Measurements from ENCODE around the gene EEF1B2. TPM values are rescaled to one million over a fixed set of nuclear protein-coding genes. Genes with fewer than 3 reads are reported as not detected.

The EEF1B2 gene
- total RNA-seq, 2 experiments from 2014 or later, result 1,109 to 1,132 TPM

GRCh38 chr2:206192157-206192556 lies 32.5 kb downstream of the EEF1B2 start:
- no peak overlapping the region for H3K4me3 ChIP-seq (ENCODE audit: low read length)
- peaks cover 26% of the 10 kb centered on the region for H3K27me3 Mint-ChIP-seq
- intact Hi-C loops (cut with DNase I, micrococcal nuclease), result no loop called here
- no peak overlapping the region for H3K4me3 Mint-ChIP-seq
- H3K36me3 Mint-ChIP-seq (ENCODE audit: low read depth), result no peaks in the 10 kb centered on the region
- H3K4me1 ChIP-seq (ENCODE audit: insufficient read depth, low read length), result no peaks in the 10 kb centered on the region
- POLR2A ChIA-PET, result no interaction called here
- H3K9me3 Mint-ChIP-seq, result no peaks in the 10 kb centered on the region
- no peak for TF ChIP-seq CTCF (IDR thresholded peaks at IDR 0.05)
- H3K27ac Mint-ChIP-seq, result no peak overlapping the region
- H3K4me1 Mint-ChIP-seq (ENCODE audit: low read depth), result no peaks in the 10 kb centered on the region
- CTCF ChIA-PET, result no interaction called here
- H3K9me3 ChIP-seq (ENCODE audit: control insufficient read depth in 1 of 2, insufficient read depth in 1 of 2, low read length in 2 of 2), result no peaks in the 10 kb centered on the region
- ATAC-seq (ENCODE audit: poor library complexity) (no peak), DNase-seq (no peak)
- no peaks in the 10 kb centered on the region for H3K36me3 ChIP-seq (ENCODE audit: insufficient read depth, low read length)
- H3K27ac ChIP-seq (ENCODE audit: low read depth in 1 of 2, low read length in 2 of 2), result no peak overlapping the region
- H3K27me3 ChIP-seq (ENCODE audit: control insufficient read depth in 1 of 2, insufficient read depth in 2 of 2, low read length in 2 of 2), result peaks cover 0 to 2% of the 10 kb centered on the region in 2 experiments

DNA sequence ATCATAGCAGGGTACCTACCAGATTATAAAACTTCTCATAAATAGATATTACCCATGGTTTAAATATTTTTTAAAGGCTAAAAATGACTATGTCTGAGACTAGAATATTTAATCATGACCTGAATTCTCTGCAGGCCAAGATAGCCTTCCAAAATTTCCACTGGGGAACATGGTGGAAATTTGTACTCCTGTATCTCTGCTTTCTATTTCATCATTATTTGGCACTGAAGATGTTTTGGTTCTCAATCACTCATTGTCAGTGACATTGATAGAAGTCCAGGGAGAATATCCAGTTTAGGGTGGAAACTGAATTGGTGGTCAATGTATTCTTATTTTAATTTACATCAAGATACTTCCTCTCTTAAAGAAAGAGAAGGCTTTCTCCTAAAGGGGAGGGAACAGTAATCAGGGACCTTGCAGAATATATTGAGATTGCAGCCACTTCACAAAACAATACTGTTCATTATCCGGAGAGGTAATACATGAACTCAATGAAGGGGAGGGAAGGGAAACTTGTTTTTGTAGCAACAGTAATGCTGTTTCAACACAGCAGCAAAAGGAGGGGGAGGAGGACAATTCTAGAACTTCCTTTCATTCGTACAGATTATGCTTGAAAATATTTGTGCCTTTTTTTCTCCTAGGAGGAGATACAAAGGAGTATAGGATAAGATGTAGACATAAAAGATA lies 34.1 kb downstream of the EEF1B2 start:
- H3K4me1 Mint-ChIP-seq (ENCODE audit: low read depth), result no peaks in the 10 kb centered on the region
- DNase-seq (no peak), ATAC-seq (ENCODE audit: poor library complexity) (no peak)
- H3K4me1 ChIP-seq (ENCODE audit: insufficient read depth, low read length), result no peaks in the 10 kb centered on the region
- peaks cover 36% of the 10 kb centered on the region for H3K27me3 Mint-ChIP-seq
- H3K27ac ChIP-seq (ENCODE audit: low read depth in 1 of 2, low read length in 2 of 2), result no peak overlapping the region
- H3K27me3 ChIP-seq (ENCODE audit: control insufficient read depth in 1 of 2, insufficient read depth in 2 of 2, low read length in 2 of 2), result peaks cover 5 to 6% of the 10 kb centered on the region in 2 experiments
- TF ChIP-seq CTCF (IDR thresholded peaks at IDR 0.05), result no peak
- H3K36me3 Mint-ChIP-seq (ENCODE audit: low read depth), result no peaks in the 10 kb centered on the region
- ChIA-PET POLR2A (no interaction called here), CTCF (no interaction called here)
- H3K9me3 ChIP-seq (ENCODE audit: control insufficient read depth in 1 of 2, insufficient read depth in 1 of 2, low read length in 2 of 2), result no peaks in the 10 kb centered on the region
- no peak overlapping the region for H3K27ac Mint-ChIP-seq
- H3K4me3 Mint-ChIP-seq, result no peak overlapping the region
- intact Hi-C loops (cut with DNase I, micrococcal nuclease), result no loop called here
- no peaks in the 10 kb centered on the region for H3K9me3 Mint-ChIP-seq
- no peak overlapping the region for H3K4me3 ChIP-seq (ENCODE audit: low read length)
- H3K36me3 ChIP-seq (ENCODE audit: insufficient read depth, low read length), result no peaks in the 10 kb centered on the region

DNA sequence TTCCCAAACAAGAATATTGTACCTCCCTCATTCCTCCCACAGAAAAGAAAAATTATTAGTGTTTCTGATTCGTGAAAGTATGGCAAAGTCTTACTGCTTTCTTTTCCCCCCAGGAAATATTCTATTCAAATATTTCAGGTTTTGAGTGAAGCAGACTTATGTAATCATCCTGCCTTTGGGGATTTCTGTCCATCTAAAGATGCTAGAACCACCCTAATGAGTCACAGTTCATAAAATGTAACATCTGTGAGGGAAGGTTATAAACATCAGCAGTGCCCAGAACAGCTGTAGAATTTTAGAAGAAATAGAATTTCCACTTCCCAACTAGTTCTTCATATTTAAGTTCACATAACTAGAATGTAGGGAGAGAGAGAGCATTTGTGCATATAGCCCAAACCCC lies 39.0 kb downstream of the EEF1B2 start:
- no peaks in the 10 kb centered on the region for H3K4me1 Mint-ChIP-seq (ENCODE audit: low read depth)
- H3K9me3 ChIP-seq (ENCODE audit: control insufficient read depth in 1 of 2, insufficient read depth in 1 of 2, low read length in 2 of 2), result peaks cover 0 to 6% of the 10 kb centered on the region in 2 experiments
- no peak overlapping the region for H3K27ac Mint-ChIP-seq
- intact Hi-C loops (cut with DNase I, micrococcal nuclease), result no loop called here
- DNase-seq (no peak), ATAC-seq (ENCODE audit: poor library complexity) (no peak)
- H3K27me3 Mint-ChIP-seq, result peaks cover 35% of the 10 kb centered on the region
- H3K36me3 ChIP-seq (ENCODE audit: insufficient read depth, low read length), result no peaks in the 10 kb centered on the region
- POLR2A ChIA-PET, result no interaction called here
- peaks cover 5 to 6% of the 10 kb centered on the region in 2 experiments for H3K27me3 ChIP-seq (ENCODE audit: control insufficient read depth in 1 of 2, insufficient read depth in 2 of 2, low read length in 2 of 2)
- CTCF ChIA-PET, result no interaction called here
- no peaks in the 10 kb centered on the region for H3K36me3 Mint-ChIP-seq (ENCODE audit: low read depth)
- H3K9me3 Mint-ChIP-seq, result no peaks in the 10 kb centered on the region
- no peak overlapping the region for H3K4me3 Mint-ChIP-seq
- H3K4me1 ChIP-seq (ENCODE audit: insufficient read depth, low read length), result no peaks in the 10 kb centered on the region
- no peak overlapping the region for H3K4me3 ChIP-seq (ENCODE audit: low read length)
- H3K27ac ChIP-seq (ENCODE audit: low read depth in 1 of 2, low read length in 2 of 2), result no peak overlapping the region
- TF ChIP-seq CTCF (IDR thresholded peaks at IDR 0.05), result no peak
